22Rv1 (cell line): ENCODE measurements around the gene RACK1.

Experiments used
- H3K27ac ChIP-seq: fragments of 450-650 bp; 2 replicates; pipeline ENCODE4 v1.5.1; 2017
- CTCF ChIP-seq: fragments of 450-650 bp; IDR thresholded peaks from 2 replicates; pipeline ENCODE4 v1.5.1; 2017; ENCODE audit warnings: mild to moderate bottlenecking
- ZFX ChIP-seq: fragments of 450-650 bp; IDR thresholded peaks from 2 replicates; pipeline ENCODE4 v1.6.1; 2017; ENCODE audit warnings: antibody characterized with exemption, borderline replicate concordance

The RACK1 gene

GRCh38 chr5:181235323-181235688 is 8.4 kb downstream of the RACK1 start:
- no peak for TF ChIP-seq CTCF
- TF ChIP-seq ZFX: no peak
- H3K27ac ChIP-seq: peak overlapping the region; percentile 97

GRCh38 chr5:181234455-181235306 is 9.0 kb downstream of the RACK1 start:
- peak overlapping the region; percentile 97 for H3K27ac ChIP-seq
- TF ChIP-seq ZFX (no peak), CTCF (no peak)

- no peak for TF ChIP-seq CTCF
- TF ChIP-seq ZFX: no peak
- no peak overlapping the region for H3K27ac ChIP-seq
Measured at GRCh38 chr5:181233801-181234454, 9.8 kb downstream of the RACK1 start.

GRCh38 chr5:181233088-181233800 is 10.5 kb downstream of the RACK1 start:
- no peak for TF ChIP-seq CTCF
- no peak for TF ChIP-seq ZFX
- H3K27ac ChIP-seq: no peak overlapping the region

GRCh38 chr5:181232593-181232992 is 11.1 kb downstream of the RACK1 start:
- no peak overlapping the region for H3K27ac ChIP-seq
- TF ChIP-seq CTCF (no peak), ZFX (no peak)

GRCh38 chr5:181231432-181231831 is 12.3 kb downstream of the RACK1 start:
- TF ChIP-seq CTCF: no peak
- TF ChIP-seq ZFX: no peak
- H3K27ac ChIP-seq: no peak overlapping the region

GRCh38 chr5:181230551-181230950 is 13.2 kb downstream of the RACK1 start:
- no peak overlapping the region for H3K27ac ChIP-seq
- TF ChIP-seq ZFX (no peak), CTCF (no peak)
